Liver (tissue), 9 donors: ENCODE data around the gene ATP6V0D1. TPM values are rescaled to one million over a fixed set of nuclear protein-coding genes. Genes with fewer than 3 reads are reported as not detected.

Source experiments
- DNase-seq: peaks from one replicate; pipeline ENCODE4 v3.0.0-alpha.2; 2017; ENCODE audit warnings: low spot score
- H3K27ac ChIP-seq, 2 donors: one replicate each; pipeline ENCODE4 v1.7.0; 2013; ENCODE audit warnings: inconsistent platforms in 2 of 2, low read length in 2 of 2, control low read depth in 1 of 2, low read depth in 1 of 2, mild to moderate bottlenecking in 1 of 2
- H3K27me3 ChIP-seq, 4 donors: one replicate each; pipeline versions ENCODE4 v1.6.1 to v1.7.0; 2013; ENCODE audit warnings: low read length in 3 of 4, inconsistent platforms in 1 of 4, mild to moderate bottlenecking in 1 of 4, moderate library complexity in 1 of 4; ENCODE audit not compliant: control insufficient read depth in 4 of 4, insufficient read depth in 4 of 4
- H3K36me3 ChIP-seq, 4 donors: one replicate each; pipeline versions ENCODE4 v1.6.1 to v1.7.0; 2013; ENCODE audit warnings: low read length in 3 of 4, mild to moderate bottlenecking in 3 of 4, low read depth in 1 of 4, moderate library complexity in 1 of 4; ENCODE audit not compliant: control insufficient read depth in 4 of 4, insufficient read depth in 3 of 4
- H3K4me1 ChIP-seq, 4 donors: one replicate each; pipeline versions ENCODE4 v1.6.1 to v1.7.0; 2013; ENCODE audit warnings: low read length in 3 of 4, mild to moderate bottlenecking in 3 of 4, moderate library complexity in 1 of 4; ENCODE audit not compliant: control insufficient read depth in 4 of 4, insufficient read depth in 4 of 4
- H3K4me3 ChIP-seq, 3 donors: one replicate each; pipeline versions ENCODE4 v1.6.1 to v1.7.0; 2013; ENCODE audit warnings: low read length in 3 of 3, control low read depth in 1 of 3, low read depth in 1 of 3, mild to moderate bottlenecking in 1 of 3
- H3K9ac ChIP-seq, 2 donors: one replicate each; pipeline ENCODE4 v1.7.0; 2013; ENCODE audit warnings: low read length in 2 of 2, mild to moderate bottlenecking in 2 of 2, moderate library complexity in 2 of 2, control low read depth in 1 of 2, low read depth in 1 of 2
- H3K9me3 ChIP-seq, 4 donors: one replicate each; pipeline versions ENCODE4 v1.6.1 to v1.7.0; 2013; ENCODE audit warnings: low read length in 3 of 4; ENCODE audit not compliant: control insufficient read depth in 4 of 4
- FOXA1 ChIP-seq: IDR thresholded peaks from 2 replicates; pipeline ENCODE4 v1.6.1; 2016; ENCODE audit warnings: antibody characterized with exemption
- GABPA ChIP-seq, 2 donors: IDR thresholded peaks in 1 of 2; conservative IDR thresholded peaks in 1 of 2; 2 replicates each; pipeline ENCODE4 v1.6.1; 2016; ENCODE audit warnings: antibody characterized with exemption in 2 of 2, mild to moderate bottlenecking in 1 of 2, moderate library complexity in 1 of 2
- HNF4A ChIP-seq, 2 donors: conservative IDR thresholded peaks; 2 replicates each; pipeline ENCODE4 v1.6.1; 2016; ENCODE audit warnings: antibody characterized with exemption in 2 of 2, mild to moderate bottlenecking in 2 of 2
- HNF4G ChIP-seq: IDR thresholded peaks from 2 replicates; pipeline ENCODE4 v1.6.1; 2016; ENCODE audit warnings: antibody characterized with exemption
- JUND ChIP-seq, 2 donors: IDR thresholded peaks; 2 replicates each; pipeline ENCODE4 v1.6.1; 2016; ENCODE audit warnings: antibody characterized with exemption in 2 of 2
- NR2F2 ChIP-seq: IDR thresholded peaks from 2 replicates; pipeline ENCODE4 v1.6.1; 2016; ENCODE audit warnings: antibody characterized with exemption
- SP1 ChIP-seq: IDR thresholded peaks from 2 replicates; pipeline ENCODE4 v1.6.1; 2018; ENCODE audit warnings: antibody characterized with exemption, mild to moderate bottlenecking
- TAF1 ChIP-seq: conservative IDR thresholded peaks from 2 replicates; pipeline ENCODE4 v1.6.1; 2016; ENCODE audit warnings: antibody characterized with exemption, mild to moderate bottlenecking
- YY1 ChIP-seq: IDR thresholded peaks from 2 replicates; pipeline ENCODE4 v1.6.1; 2016; ENCODE audit warnings: antibody characterized with exemption, mild to moderate bottlenecking
- WGBS: extraction: QIAGEN DNeasy Blood & Tissue Kit; methylation state at CpG from one replicate; pipeline ENCODE4 v1.1.7; 2013; 5-methylcytosine and 5-hydroxymethylcytosine counted together
- polyA plus RNA-seq, 2 donors: library from polyadenylated mRNA; stranded (reverse) in 1 of 2; unstranded in 1 of 2; fragments of 200-250 nt in 1 of 2; fragments of >200 nt in 1 of 2; fragmentation: Nextera tagmentation in 1 of 2; extraction: Ambion mirVana in 1 of 2; gene quantifications; one replicate each; pipeline versions ENCODE4 v1.2.1 to v1.2.3, GENCODE V29; 2013 to 2015
- total RNA-seq, 2 donors: library from RNA; depleted of rRNA; stranded (reverse); fragments of >200 nt; gene quantifications; one replicate each; pipeline ENCODE4 v1.2.3, GENCODE V29; 2014
- TF ChIP-seq, protein P1 (sequence below): IDR thresholded peaks from 2 replicates; pipeline ENCODE4 v1.6.1; 2016; ENCODE audit warnings: antibody characterized with exemption
- TF ChIP-seq, protein P2 (sequence below): IDR thresholded peaks from 2 replicates; pipeline ENCODE4 v1.6.1; 2016; ENCODE audit warnings: antibody characterized with exemption, mild to moderate bottlenecking
- TF ChIP-seq, protein P3 (sequence below): IDR thresholded peaks from 2 replicates; pipeline ENCODE4 v1.6.1; 2016; ENCODE audit warnings: antibody characterized with exemption
- TF ChIP-seq, protein P4 (sequence below): fragments of 150-350 bp; IDR thresholded peaks from 2 replicates; pipeline ENCODE4 v1.5.1; 2017; ENCODE audit warnings: improper control_type of control experiment, low read depth, low read length; ENCODE audit not compliant: missing input control
- donor health status: healthy.
- donor health status: healthy.
- donor health status: healthy.
- donor health status: healthy.
- donor health status: healthy.

Gene ATP6V0D1
- total and polyA plus RNA-seq, 4 donors = 47.6 to 80.2 (median 66.6) TPM

DNA sequence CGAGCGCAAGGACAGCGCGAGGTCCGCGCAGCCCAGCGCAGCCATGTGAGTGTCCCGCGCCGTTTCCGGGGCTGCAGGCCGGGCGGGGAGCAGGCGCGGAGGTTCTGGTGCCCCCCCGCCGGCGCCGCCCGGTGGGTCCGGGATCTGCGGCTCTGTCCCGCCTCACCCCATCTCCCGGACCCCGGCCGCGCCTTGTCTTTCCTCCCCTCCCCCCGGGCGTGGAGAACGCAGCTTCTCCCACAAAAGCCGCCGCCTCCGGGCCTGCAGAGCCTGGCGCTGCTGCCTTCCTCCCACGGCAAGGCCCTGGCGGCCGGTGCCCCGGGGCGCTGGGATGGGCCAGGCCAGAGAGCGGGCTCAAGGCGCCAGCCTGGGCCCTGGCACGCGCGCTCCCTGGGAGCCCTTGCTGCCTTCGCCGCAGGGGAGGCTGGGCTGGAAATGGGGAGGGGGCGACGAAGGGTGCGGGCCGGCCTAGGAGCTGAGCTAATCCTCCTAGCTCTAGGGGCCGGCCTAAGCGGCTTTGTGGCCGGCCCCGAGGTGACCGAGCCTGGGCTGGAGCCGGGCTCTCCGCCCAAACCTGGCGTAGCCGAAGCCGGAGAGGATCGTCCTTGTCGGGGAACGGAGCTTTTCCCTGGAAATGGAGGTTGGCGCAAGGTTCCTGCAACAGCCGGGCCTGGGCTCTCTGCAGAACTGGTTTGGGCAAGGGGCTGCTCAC is 48.1 kb upstream of the ATP6V0D1 start (continued):
- TF ChIP-seq TAF1 = no peak
- no peak for TF ChIP-seq HNF4A (conservative IDR thresholded peaks at IDR 0.05)

DNA sequence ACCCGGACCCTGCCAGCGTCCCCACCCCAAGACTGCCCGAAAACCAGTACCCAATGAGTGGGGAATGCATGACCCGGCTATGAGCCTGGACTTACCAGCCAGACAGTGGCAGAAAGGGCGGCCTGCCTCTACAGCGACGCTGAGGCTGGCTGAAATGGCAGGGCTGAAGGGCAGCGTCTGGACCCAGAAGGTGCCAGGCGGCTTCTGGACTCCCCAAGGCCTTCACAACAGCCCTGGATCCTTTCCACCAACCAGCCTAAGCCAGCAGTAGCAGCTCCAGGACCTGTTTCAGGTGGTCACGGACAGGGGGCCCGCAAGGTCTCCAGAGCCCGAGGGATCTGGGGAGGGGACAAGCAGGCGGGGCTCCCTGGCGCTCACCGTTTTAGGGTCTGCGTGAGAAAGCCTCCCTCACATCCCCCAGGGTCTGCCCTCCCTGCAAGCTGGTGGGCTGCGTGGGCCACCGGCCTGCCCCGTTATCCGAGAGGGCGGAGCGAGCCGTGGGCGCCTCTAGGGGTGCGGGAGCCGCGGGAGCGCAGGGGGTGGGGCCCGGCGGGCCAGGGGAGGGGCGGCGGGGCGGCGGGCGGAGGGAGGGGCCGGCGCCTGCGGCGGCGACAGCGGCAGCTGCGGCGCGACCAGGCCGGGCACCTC is 47.4 kb upstream of the ATP6V0D1 start, which contains the start of gene RIPOR1:
RIPOR1 (plus strand) TSS at position 608 of the 648 bp plus-strand sequence. CDS start 9,618 bp downstream, outside the sequence.
- Histone ChIP-seq H3K36me3 (no peaks in the 10 kb centered on the region), H3K9me3 (no peaks in the 10 kb centered on the region), H3K27ac (peak within 1 kb of the TSS; percentile 80 to 87), H3K4me1 (peaks cover 10 to 53% (median 43%) of the 10 kb centered on the region in 4 donors), H3K4me3 (peak within 1 kb of the TSS; percentile 69 to 83 (median 71)), H3K9ac (peak within 1 kb of the TSS; percentile 61 to 64), H3K27me3 (no peaks in the 10 kb centered on the region)
- DNase-seq = peak; percentile 74
- TF ChIP-seq FOXA1 (no peak), HNF4G (no peak), SP1 (peak; percentile 16), YY1 (no peak), HNF4A (conservative IDR thresholded peaks at IDR 0.05) (peak in 1 of 2 donors; percentile 9), GABPA (IDR thresholded peaks at IDR 0.05 in 1 of 2, conservative IDR thresholded peaks at IDR 0.05 in 1 of 2) (no peak), NR2F2 (no peak), JUND (IDR thresholded peaks at IDR 0.05) (no peak)
- TF ChIP-seq, protein P1, sequence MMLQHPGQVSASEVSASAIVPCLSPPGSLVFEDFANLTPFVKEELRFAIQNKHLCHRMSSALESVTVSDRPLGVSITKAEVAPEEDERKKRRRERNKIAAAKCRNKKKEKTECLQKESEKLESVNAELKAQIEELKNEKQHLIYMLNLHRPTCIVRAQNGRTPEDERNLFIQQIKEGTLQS = no peak
- TF ChIP-seq, protein P2, sequence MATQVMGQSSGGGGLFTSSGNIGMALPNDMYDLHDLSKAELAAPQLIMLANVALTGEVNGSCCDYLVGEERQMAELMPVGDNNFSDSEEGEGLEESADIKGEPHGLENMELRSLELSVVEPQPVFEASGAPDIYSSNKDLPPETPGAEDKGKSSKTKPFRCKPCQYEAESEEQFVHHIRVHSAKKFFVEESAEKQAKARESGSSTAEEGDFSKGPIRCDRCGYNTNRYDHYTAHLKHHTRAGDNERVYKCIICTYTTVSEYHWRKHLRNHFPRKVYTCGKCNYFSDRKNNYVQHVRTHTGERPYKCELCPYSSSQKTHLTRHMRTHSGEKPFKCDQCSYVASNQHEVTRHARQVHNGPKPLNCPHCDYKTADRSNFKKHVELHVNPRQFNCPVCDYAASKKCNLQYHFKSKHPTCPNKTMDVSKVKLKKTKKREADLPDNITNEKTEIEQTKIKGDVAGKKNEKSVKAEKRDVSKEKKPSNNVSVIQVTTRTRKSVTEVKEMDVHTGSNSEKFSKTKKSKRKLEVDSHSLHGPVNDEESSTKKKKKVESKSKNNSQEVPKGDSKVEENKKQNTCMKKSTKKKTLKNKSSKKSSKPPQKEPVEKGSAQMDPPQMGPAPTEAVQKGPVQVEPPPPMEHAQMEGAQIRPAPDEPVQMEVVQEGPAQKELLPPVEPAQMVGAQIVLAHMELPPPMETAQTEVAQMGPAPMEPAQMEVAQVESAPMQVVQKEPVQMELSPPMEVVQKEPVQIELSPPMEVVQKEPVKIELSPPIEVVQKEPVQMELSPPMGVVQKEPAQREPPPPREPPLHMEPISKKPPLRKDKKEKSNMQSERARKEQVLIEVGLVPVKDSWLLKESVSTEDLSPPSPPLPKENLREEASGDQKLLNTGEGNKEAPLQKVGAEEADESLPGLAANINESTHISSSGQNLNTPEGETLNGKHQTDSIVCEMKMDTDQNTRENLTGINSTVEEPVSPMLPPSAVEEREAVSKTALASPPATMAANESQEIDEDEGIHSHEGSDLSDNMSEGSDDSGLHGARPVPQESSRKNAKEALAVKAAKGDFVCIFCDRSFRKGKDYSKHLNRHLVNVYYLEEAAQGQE = no peak
- TF ChIP-seq, protein P3, sequence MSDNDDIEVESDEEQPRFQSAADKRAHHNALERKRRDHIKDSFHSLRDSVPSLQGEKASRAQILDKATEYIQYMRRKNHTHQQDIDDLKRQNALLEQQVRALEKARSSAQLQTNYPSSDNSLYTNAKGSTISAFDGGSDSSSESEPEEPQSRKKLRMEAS = no peak
- TF ChIP-seq, protein P4, sequence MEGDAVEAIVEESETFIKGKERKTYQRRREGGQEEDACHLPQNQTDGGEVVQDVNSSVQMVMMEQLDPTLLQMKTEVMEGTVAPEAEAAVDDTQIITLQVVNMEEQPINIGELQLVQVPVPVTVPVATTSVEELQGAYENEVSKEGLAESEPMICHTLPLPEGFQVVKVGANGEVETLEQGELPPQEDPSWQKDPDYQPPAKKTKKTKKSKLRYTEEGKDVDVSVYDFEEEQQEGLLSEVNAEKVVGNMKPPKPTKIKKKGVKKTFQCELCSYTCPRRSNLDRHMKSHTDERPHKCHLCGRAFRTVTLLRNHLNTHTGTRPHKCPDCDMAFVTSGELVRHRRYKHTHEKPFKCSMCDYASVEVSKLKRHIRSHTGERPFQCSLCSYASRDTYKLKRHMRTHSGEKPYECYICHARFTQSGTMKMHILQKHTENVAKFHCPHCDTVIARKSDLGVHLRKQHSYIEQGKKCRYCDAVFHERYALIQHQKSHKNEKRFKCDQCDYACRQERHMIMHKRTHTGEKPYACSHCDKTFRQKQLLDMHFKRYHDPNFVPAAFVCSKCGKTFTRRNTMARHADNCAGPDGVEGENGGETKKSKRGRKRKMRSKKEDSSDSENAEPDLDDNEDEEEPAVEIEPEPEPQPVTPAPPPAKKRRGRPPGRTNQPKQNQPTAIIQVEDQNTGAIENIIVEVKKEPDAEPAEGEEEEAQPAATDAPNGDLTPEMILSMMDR = no peak
- 9% methylated on average over 45 of the region's 45 CpGs for WGBS
